GM12891 (cell line): ENCODE data around the gene BRAF.

ENCODE experiments used
- POLR2A ChIP-seq: IDR thresholded peaks from 2 replicates; pipeline ENCODE4 v1.6.1; 2011; ENCODE audit warnings: low read depth, low read length, control low read depth
- POLR2AphosphoS5 ChIP-seq: IDR thresholded peaks from 2 replicates; pipeline ENCODE4 v1.6.1; 2011; ENCODE audit warnings: low read depth, low read length, control low read depth
- TAF1 ChIP-seq: IDR thresholded peaks from 2 replicates; pipeline ENCODE4 v1.6.1; 2011; ENCODE audit warnings: low read depth, low read length, control low read depth

- TF ChIP-seq POLR2AphosphoS5 (no peak), POLR2A (no peak), TAF1 (no peak)
Observed at GRCh38 chr7:140926021-140926817, 1.5 kb upstream of the BRAF start.
